Measurements from ENCODE around the gene SLC66A2.

SLC66A2 gene

DNA sequence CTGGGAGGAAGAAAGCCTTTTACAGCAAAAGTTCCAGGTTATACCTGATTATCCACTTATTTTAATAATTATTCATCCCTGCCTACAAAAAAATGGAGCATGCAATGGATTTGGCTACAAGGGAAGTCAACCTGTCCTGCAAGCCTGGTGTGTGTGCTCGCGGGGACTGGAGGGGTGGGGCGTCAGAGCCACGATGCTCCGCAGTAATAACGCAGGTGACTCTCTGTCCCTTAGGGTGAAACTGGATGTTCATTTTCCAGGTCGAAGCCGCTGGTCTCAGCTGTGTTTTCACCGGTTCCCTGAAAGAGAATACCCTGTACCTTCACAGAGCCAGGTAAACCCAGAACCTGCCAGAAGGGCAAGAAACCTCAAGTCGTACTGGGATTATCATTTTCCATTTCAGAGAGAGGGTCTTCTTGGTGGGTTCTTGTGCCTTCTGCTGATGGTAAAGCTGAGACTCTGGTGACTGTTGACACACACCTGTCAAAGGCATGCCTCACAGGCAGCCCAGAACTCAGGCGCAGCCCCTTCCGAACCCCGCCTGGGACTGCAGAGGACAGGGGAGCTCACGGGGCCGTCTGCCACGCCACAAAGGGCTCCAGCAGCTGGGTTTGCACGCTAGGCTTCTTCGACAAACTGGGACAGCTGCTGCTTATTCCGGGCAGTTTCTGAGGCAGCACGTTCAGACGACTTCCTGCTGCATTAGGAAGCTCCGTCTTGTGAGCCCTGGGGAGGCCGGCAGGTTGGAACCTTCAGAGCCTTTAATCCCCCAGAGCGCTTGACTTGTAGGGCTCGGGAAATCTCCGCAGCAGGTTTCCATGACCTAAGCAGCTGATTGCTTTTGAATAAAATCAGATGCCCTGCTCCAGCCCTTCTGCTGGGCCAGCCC, 95.1 kb downstream of the SLC66A2 start:
- TF ChIP-seq EZH2 (IDR thresholded peaks at IDR 0.05; ENCODE audit: borderline replicate concordance, low read length) = no peak
- TF ChIP-seq, protein P1, sequence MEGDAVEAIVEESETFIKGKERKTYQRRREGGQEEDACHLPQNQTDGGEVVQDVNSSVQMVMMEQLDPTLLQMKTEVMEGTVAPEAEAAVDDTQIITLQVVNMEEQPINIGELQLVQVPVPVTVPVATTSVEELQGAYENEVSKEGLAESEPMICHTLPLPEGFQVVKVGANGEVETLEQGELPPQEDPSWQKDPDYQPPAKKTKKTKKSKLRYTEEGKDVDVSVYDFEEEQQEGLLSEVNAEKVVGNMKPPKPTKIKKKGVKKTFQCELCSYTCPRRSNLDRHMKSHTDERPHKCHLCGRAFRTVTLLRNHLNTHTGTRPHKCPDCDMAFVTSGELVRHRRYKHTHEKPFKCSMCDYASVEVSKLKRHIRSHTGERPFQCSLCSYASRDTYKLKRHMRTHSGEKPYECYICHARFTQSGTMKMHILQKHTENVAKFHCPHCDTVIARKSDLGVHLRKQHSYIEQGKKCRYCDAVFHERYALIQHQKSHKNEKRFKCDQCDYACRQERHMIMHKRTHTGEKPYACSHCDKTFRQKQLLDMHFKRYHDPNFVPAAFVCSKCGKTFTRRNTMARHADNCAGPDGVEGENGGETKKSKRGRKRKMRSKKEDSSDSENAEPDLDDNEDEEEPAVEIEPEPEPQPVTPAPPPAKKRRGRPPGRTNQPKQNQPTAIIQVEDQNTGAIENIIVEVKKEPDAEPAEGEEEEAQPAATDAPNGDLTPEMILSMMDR (IDR thresholded peaks at IDR 0.05; ENCODE audit: low read length) = no peak
- H2AFZ ChIP-seq (ENCODE audit: low read length) = no peak overlapping the region
- H3K4me2 ChIP-seq (ENCODE audit: low read length) = no peak overlapping the region
- H3K27me3 ChIP-seq (ENCODE audit: insufficient read depth, low read length) = no peaks in the 10 kb centered on the region; the same call in 1 of the 2 replicates
- peaks cover 6% of the 10 kb centered on the region for H3K4me1 ChIP-seq (ENCODE audit: insufficient read depth, low read length, severe bottlenecking)
- no peaks in the 10 kb centered on the region for H3K9me2 ChIP-seq (ENCODE audit: low read depth, low read length)
- H4K20me1 ChIP-seq (ENCODE audit: insufficient read depth, low read length) = no peaks in the 10 kb centered on the region
- H3K36me3 ChIP-seq (ENCODE audit: insufficient read depth, low read length) = no peaks in the 10 kb centered on the region
- H3K9ac ChIP-seq (ENCODE audit: low read length) = no peak overlapping the region
- H3K27ac ChIP-seq (ENCODE audit: low read depth, low read length, poor library complexity, severe bottlenecking) = no peak overlapping the region
- no peaks in the 10 kb centered on the region for H3K79me2 ChIP-seq (ENCODE audit: insufficient read depth, low read length)
- no peaks in the 10 kb centered on the region for H3F3A ChIP-seq (ENCODE audit: insufficient read depth, low read length)
- H3K4me3 ChIP-seq (ENCODE audit: low read depth, low read length, poor library complexity, severe bottlenecking) = no peak overlapping the region
- no peaks in the 10 kb centered on the region for H3K9me3 ChIP-seq (ENCODE audit: low read length)

DNA sequence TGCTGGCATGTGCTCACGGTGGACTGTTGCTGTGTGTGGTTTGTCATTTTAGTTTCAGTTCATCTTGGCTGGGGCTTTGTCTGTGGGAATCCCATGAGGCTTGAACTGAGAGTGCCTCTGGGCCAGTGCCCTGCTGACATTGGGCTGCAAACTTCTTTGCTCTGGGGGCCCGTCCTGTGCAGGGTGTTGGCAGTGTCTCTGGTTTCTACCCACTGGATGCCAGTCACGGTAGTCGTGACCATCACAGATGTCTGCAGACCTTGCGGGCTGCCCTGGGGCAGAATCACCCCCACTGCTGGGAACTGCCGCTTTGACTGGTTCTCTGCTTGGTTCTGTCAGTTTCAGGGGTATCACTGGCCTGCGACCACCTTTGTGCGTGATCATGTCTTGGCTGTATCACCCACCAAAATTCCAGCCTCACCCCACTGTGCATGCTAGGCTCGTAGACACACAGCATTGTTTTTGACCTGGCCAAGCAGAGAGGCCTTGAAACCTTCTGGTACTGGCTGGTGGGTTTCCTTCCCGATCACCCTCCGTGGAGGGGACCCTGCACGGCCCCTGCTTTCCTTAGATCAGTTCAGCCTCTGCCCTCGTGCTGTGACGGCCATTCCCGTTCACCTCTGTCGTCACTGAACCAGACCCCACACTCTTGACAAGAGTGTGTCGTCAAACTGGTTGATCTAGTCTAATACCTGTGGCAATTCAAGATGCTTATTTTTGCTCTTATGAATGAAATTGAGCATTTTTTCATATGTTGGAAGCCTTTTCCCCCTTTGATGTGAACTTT, 96.1 kb downstream of the SLC66A2 start:
- no peak overlapping the region for H3K4me3 ChIP-seq (ENCODE audit: low read depth, low read length, poor library complexity, severe bottlenecking)
- peaks cover 6% of the 10 kb centered on the region for H3K4me1 ChIP-seq (ENCODE audit: insufficient read depth, low read length, severe bottlenecking)
- no peak overlapping the region for H2AFZ ChIP-seq (ENCODE audit: low read length)
- no peaks in the 10 kb centered on the region for H3K79me2 ChIP-seq (ENCODE audit: insufficient read depth, low read length)
- no peaks in the 10 kb centered on the region for H3K9me3 ChIP-seq (ENCODE audit: low read length)
- no peaks in the 10 kb centered on the region for H3F3A ChIP-seq (ENCODE audit: insufficient read depth, low read length)
- no peak overlapping the region for H3K9ac ChIP-seq (ENCODE audit: low read length)
- no peaks in the 10 kb centered on the region for H4K20me1 ChIP-seq (ENCODE audit: insufficient read depth, low read length)
- no peak overlapping the region for H3K27ac ChIP-seq (ENCODE audit: low read depth, low read length, poor library complexity, severe bottlenecking)
- TF ChIP-seq, protein P1 (IDR thresholded peaks at IDR 0.05; ENCODE audit: low read length) = no peak
- TF ChIP-seq EZH2 (IDR thresholded peaks at IDR 0.05; ENCODE audit: borderline replicate concordance, low read length) = no peak
- no peaks in the 10 kb centered on the region for H3K9me2 ChIP-seq (ENCODE audit: low read depth, low read length)
- H3K27me3 ChIP-seq (ENCODE audit: insufficient read depth, low read length) = no peaks in the 10 kb centered on the region; the same call in 1 of the 2 replicates
- H3K4me2 ChIP-seq (ENCODE audit: low read length) = peak overlapping the region; percentile 29; the same call in 1 of the 2 replicates
- H3K36me3 ChIP-seq (ENCODE audit: insufficient read depth, low read length) = no peaks in the 10 kb centered on the region

DNA sequence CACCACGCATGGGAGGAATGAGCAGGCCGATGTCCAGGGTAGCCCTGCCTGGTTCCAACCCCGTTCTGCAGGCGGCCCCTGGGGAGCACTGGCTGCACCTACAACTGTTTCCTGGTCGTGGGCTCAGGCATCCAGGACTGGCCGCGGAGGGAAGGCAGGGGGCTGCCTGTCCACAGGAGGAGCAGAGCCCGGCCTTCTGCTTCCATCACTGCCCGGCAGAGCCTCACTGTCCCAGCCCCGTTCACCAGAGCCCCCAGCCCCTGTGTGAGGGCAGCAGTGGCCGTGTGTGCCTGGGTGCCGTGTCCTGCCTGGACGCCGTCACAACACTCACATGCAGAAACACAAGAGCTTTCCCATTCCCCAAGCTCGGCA, 97.5 kb downstream of the SLC66A2 start:
- H3K4me1 ChIP-seq (ENCODE audit: insufficient read depth, low read length, severe bottlenecking) = peaks cover 6% of the 10 kb centered on the region
- no peaks in the 10 kb centered on the region for H3F3A ChIP-seq (ENCODE audit: insufficient read depth, low read length)
- H3K79me2 ChIP-seq (ENCODE audit: insufficient read depth, low read length) = no peaks in the 10 kb centered on the region
- no peaks in the 10 kb centered on the region for H3K9me2 ChIP-seq (ENCODE audit: low read depth, low read length)
- no peaks in the 10 kb centered on the region; the same call in 1 of the 2 replicates for H3K27me3 ChIP-seq (ENCODE audit: insufficient read depth, low read length)
- H3K36me3 ChIP-seq (ENCODE audit: insufficient read depth, low read length) = no peaks in the 10 kb centered on the region
- H2AFZ ChIP-seq (ENCODE audit: low read length) = no peak overlapping the region
- H3K4me3 ChIP-seq (ENCODE audit: low read depth, low read length, poor library complexity, severe bottlenecking) = no peak overlapping the region
- no peaks in the 10 kb centered on the region for H3K9me3 ChIP-seq (ENCODE audit: low read length)
- H4K20me1 ChIP-seq (ENCODE audit: insufficient read depth, low read length) = no peaks in the 10 kb centered on the region
- no peak overlapping the region for H3K27ac ChIP-seq (ENCODE audit: low read depth, low read length, poor library complexity, severe bottlenecking)
- H3K4me2 ChIP-seq (ENCODE audit: low read length) = no peak overlapping the region
- H3K9ac ChIP-seq (ENCODE audit: low read length) = no peak overlapping the region
- TF ChIP-seq, protein P1 (IDR thresholded peaks at IDR 0.05; ENCODE audit: low read length) = no peak
- no peak for TF ChIP-seq EZH2 (IDR thresholded peaks at IDR 0.05; ENCODE audit: borderline replicate concordance, low read length)
